ENCODE measurements around the gene PSEN1.

The PSEN1 gene

DNA sequence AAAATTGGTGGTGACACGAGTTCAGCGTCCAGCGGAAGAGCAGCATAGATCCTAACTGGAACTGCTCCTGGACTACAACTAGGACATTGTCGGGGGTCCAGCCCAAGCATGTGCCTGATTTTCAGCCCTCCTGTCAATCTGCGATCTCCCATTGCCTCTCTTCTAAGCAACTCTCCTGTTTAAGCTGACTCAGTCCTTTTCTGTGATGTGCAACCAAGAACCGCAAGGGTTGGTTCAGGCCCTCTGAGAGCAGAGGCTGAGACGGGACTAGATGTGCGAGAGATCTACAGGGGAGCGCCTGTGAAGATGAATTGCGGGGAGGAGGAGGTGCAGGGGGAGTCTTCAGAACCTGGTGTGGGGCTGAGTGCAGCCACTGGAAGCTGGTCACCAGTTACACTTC is 97.3 kb downstream of the PSEN1 start:
- DNase-seq (ENCODE audit: low read depth in 1 of 2, low spot score in 1 of 2), result no peak

DNA sequence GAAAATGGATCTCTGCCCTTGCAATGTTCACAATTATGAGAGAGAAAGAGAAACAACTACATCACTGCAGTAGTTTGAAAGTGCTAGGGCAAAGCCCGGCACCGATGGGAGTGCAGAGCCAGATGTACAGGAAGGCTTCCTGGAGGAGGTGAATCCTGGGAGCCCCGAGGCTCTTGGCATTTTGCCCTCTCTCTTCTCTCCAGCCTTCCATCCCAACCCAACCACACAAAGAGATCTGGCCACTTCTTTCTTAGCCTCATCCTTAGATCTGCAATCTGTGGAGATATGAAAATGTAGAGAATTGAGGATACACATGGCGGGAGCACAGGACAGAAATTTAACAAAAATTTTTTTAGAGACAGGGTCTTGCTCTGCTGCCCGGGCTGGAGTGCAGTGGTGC is 97.7 kb downstream of the PSEN1 start:
- TF ChIP-seq SPI1 (IDR thresholded peaks at IDR 0.05; ENCODE audit: borderline replicate concordance, low read depth) (no peak), POLR2AphosphoS5 (IDR thresholded peaks at IDR 0.05; ENCODE audit: low read depth) (no peak), GABPA (IDR thresholded peaks at IDR 0.05; ENCODE audit: low read depth) (no peak), REST (IDR thresholded peaks at IDR 0.05; ENCODE audit: insufficient replicate concordance, low read depth) (no peak)
- DNase-seq (ENCODE audit: low read depth in 1 of 2, low spot score in 1 of 2), result no peak
- Histone ChIP-seq H3K27me3 (ENCODE audit: insufficient read depth, poor library complexity, severe bottlenecking) (peaks cover 11% of the 10 kb centered on the region), H3K4me3 (replicated peaks; ENCODE audit: insufficient read depth, low read length) (no peak overlapping the region), H3K27ac (replicated peaks) (no peak overlapping the region)

More for the DNA sequence above, 97.3 kb downstream of the PSEN1 start:
- H3K27ac ChIP-seq (replicated peaks), result no peak overlapping the region
- H3K27me3 ChIP-seq (ENCODE audit: insufficient read depth, poor library complexity, severe bottlenecking), result peaks cover 11% of the 10 kb centered on the region
- TF ChIP-seq REST (IDR thresholded peaks at IDR 0.05; ENCODE audit: insufficient replicate concordance, low read depth), result no peak
- no peak overlapping the region for H3K4me3 ChIP-seq (replicated peaks; ENCODE audit: insufficient read depth, low read length)

DNA sequence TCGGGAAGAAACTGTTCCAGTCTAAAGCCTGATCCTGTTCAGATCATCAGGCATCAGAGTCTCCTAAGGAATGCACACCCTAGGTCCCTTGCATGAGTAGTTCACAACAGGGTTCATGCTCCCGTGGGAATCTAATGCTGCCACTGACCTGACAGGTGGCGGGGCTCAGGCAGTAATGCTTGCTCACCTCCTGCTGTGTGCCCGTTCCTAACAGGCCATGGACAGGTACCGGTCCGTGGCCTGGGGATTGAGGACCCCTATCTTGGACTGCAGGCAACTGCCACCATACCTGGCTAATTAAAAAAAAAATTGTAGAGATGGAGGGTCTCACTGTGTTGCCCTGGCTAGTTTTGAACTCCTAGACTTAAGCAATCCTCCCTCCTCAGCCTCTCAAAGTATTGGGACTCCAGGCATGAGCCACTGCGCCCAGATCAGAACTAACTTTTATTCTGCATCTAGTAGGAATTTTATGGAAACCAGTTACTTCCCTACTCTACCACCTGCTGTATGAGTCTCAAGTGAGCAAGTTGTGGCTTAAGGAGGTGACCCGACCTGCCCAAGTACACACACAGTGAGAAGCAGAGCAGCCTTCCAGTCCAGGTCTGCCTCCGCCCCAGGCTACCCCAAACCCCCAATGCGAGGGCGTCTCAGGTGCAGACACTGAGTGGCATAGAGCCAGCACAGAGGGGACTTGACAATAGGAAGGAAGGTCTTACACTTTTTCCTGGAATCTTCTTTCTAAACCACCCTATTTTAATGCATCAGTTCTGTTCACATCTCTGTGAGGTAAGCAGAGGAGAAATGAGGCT is 98.5 kb downstream of the PSEN1 start:
- H3K27me3 ChIP-seq (ENCODE audit: insufficient read depth, poor library complexity, severe bottlenecking), result peaks cover 14% of the 10 kb centered on the region

More for the DNA sequence above, 98.5 kb downstream of the PSEN1 start:
- no peak for TF ChIP-seq CTCF (IDR thresholded peaks at IDR 0.05; ENCODE audit: insufficient read depth, low read length)
- no peak for TF ChIP-seq REST (IDR thresholded peaks at IDR 0.05; ENCODE audit: insufficient replicate concordance, low read depth)
- TF ChIP-seq SPI1 (IDR thresholded peaks at IDR 0.05; ENCODE audit: borderline replicate concordance, low read depth), result no peak
- TF ChIP-seq GABPA (IDR thresholded peaks at IDR 0.05; ENCODE audit: low read depth), result no peak
- TF ChIP-seq POLR2AphosphoS5 (IDR thresholded peaks at IDR 0.05; ENCODE audit: low read depth), result no peak
- no peak for DNase-seq (ENCODE audit: low read depth in 1 of 2, low spot score in 1 of 2)
- Histone ChIP-seq H3K27ac (replicated peaks) (no peak overlapping the region), H3K4me3 (replicated peaks; ENCODE audit: insufficient read depth, low read length) (no peak overlapping the region)

Measured in HL-60 (cell line).